ENCODE results near the gene CABLES1.

Gene CABLES1

GRCh38 chr18:23258566-23259469 lies 123.5 kb downstream of the CABLES1 start (continued):
- TF ChIP-seq, protein P1, sequence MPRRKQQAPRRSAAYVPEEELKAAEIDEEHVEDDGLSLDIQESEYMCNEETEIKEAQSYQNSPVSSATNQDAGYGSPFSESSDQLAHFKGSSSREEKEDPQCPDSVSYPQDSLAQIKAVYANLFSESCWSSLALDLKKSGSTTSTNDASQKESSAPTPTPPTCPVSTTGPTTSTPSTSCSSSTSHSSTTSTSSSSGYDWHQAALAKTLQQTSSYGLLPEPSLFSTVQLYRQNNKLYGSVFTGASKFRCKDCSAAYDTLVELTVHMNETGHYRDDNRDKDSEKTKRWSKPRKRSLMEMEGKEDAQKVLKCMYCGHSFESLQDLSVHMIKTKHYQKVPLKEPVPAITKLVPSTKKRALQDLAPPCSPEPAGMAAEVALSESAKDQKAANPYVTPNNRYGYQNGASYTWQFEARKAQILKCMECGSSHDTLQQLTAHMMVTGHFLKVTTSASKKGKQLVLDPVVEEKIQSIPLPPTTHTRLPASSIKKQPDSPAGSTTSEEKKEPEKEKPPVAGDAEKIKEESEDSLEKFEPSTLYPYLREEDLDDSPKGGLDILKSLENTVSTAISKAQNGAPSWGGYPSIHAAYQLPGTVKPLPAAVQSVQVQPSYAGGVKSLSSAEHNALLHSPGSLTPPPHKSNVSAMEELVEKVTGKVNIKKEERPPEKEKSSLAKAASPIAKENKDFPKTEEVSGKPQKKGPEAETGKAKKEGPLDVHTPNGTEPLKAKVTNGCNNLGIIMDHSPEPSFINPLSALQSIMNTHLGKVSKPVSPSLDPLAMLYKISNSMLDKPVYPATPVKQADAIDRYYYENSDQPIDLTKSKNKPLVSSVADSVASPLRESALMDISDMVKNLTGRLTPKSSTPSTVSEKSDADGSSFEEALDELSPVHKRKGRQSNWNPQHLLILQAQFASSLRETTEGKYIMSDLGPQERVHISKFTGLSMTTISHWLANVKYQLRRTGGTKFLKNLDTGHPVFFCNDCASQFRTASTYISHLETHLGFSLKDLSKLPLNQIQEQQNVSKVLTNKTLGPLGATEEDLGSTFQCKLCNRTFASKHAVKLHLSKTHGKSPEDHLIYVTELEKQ (tag by site-specific recombination; IDR thresholded peaks at IDR 0.05; ENCODE audit: borderline replicate concordance): no peak
- TF ChIP-seq ZNF596 (tag by site-specific recombination; IDR thresholded peaks at IDR 0.05) (no peak), ZNF324 (tag by site-specific recombination; IDR thresholded peaks at IDR 0.05) (no peak)
- TF ChIP-seq, protein P2, sequence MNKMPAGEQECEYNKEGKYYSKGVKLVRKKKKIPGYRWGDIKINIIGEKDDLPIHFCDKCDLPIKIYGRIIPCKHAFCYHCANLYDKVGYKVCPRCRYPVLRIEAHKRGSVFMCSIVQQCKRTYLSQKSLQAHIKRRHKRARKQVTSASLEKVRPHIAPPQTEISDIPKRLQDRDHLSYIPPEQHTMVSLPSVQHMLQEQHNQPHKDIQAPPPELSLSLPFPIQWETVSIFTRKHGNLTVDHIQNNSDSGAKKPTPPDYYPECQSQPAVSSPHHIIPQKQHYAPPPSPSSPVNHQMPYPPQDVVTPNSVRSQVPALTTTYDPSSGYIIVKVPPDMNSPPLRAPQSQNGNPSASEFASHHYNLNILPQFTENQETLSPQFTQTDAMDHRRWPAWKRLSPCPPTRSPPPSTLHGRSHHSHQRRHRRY (tag by site-specific recombination; IDR thresholded peaks at IDR 0.05): no peak

DNA sequence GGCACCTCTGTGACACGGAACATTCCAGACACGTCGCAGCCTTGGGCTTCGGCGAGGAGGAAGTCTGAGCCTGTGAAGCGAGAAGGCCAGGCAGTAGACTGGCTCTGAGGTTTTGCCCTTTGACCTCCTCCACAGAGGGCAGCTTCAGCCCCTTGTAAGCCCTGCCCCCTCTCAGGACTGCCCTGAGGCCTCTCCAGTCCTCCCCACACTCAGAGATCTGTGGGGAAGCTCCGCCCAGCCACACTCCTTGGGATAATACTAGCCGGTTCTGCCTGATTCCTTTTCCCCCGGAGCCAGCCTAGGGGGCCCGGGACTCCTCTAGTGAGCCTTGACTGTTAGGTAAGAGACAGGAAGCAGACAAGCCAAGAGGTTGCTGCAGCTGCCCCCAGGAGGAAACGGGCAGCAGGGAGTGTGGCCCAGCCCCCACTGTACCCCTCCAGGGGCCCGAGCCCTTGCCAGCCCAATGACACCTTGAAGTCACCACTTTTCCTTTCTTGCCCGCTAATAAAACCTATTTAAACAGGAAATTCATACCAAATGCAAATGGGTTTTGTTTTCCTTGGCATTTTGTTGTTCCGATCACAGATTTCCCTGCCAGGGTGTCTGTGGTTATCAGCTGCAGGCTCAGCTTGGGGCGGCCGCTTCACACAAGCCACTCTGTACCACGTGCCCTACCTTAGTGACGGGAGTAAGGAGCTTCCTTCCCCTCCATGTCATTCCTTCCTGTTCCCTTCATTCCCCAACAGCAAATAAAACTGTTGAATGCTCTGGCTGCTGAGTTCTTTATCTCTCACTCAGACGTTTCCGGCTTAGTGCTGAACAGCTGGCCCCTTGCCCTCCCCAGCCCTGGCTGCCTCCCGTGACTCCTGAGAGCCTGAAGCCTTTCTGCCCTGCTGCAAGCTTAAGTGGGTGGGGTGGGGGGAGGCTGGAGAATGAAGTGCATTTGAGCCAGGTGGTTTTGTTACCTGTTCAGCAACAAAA lies 124.7 kb downstream of the CABLES1 start:
- POLR2A ChIA-PET: interaction anchor here (0.7 kb wide), 1 partner anchor 411 kb away, joined by 3 read pairs; no protein-coding TSS in a partner anchor
- CTCF ChIA-PET: interaction anchor here (0.7 to 1.1 kb wide), 3 partner anchors 19 to 152 kb away, joined by 3 to 5 read pairs (median 3); no protein-coding TSS in a partner anchor
- Histone ChIP-seq H3K36me3 (ENCODE audit: control insufficient read depth in 2 of 2, insufficient read depth in 1 of 2, low read length in 2 of 2) (peaks cover 0 to 28% of the 10 kb centered on the region in 2 experiments; a peak in 2 of 3 replicates), H3K4me3 (ENCODE audit: low read depth, low read length) (no peak overlapping the region), H3K4me1 (ENCODE audit: control insufficient read depth, insufficient read depth, low read length) (peaks cover 8% of the 10 kb centered on the region), H3K27ac (ENCODE audit: extremely low read depth, low read depth, low read length) (no peak overlapping the region), H3K9me3 (ENCODE audit: control insufficient read depth, insufficient read depth, low read depth, low read length) (no peaks in the 10 kb centered on the region)
- TF ChIP-seq ZNF169 (tag by site-specific recombination; IDR thresholded peaks at IDR 0.05) (no peak), ZNF610 (tag by site-specific recombination; IDR thresholded peaks at IDR 0.05; ENCODE audit: borderline replicate concordance) (no peak), ZNF626 (tag by site-specific recombination; IDR thresholded peaks at IDR 0.05) (no peak), GLIS2 (tag by site-specific recombination; IDR thresholded peaks at IDR 0.05) (peak; percentile 30; the same call in 1 of the 2 replicates), KLF17 (tag by site-specific recombination; IDR thresholded peaks at IDR 0.05) (no peak), ZNF514 (tag by site-specific recombination; IDR thresholded peaks at IDR 0.05) (no peak), MEIS1 (CRISPR knock-in tag; IDR thresholded peaks at IDR 0.05; ENCODE audit: borderline replicate concordance) (no peak), ZFHX2 (tag by site-specific recombination; conservative IDR thresholded peaks at IDR 0.05) (no peak), SCRT1 (tag by site-specific recombination; IDR thresholded peaks at IDR 0.05; ENCODE audit: borderline replicate concordance) (peak; percentile 85), ZNF19 (tag by site-specific recombination; IDR thresholded peaks at IDR 0.05; ENCODE audit: low read depth) (no peak), ZNF202 (tag by site-specific recombination; IDR thresholded peaks at IDR 0.05; ENCODE audit: borderline replicate concordance) (no peak), ZNF302 (tag by site-specific recombination; IDR thresholded peaks at IDR 0.05; ENCODE audit: low read depth) (no peak), BCL11A (tag by site-specific recombination; IDR thresholded peaks at IDR 0.05; ENCODE audit: low read depth) (no peak), WT1 (tag by site-specific recombination; IDR thresholded peaks at IDR 0.05) (peak; percentile 26; the same call in 1 of the 2 replicates), ZIC2 (tag by site-specific recombination; IDR thresholded peaks at IDR 0.05) (peak; percentile 80), ZNF398 (tag by site-specific recombination; IDR thresholded peaks at IDR 0.05) (no peak)
- TF ChIP-seq, protein P3, sequence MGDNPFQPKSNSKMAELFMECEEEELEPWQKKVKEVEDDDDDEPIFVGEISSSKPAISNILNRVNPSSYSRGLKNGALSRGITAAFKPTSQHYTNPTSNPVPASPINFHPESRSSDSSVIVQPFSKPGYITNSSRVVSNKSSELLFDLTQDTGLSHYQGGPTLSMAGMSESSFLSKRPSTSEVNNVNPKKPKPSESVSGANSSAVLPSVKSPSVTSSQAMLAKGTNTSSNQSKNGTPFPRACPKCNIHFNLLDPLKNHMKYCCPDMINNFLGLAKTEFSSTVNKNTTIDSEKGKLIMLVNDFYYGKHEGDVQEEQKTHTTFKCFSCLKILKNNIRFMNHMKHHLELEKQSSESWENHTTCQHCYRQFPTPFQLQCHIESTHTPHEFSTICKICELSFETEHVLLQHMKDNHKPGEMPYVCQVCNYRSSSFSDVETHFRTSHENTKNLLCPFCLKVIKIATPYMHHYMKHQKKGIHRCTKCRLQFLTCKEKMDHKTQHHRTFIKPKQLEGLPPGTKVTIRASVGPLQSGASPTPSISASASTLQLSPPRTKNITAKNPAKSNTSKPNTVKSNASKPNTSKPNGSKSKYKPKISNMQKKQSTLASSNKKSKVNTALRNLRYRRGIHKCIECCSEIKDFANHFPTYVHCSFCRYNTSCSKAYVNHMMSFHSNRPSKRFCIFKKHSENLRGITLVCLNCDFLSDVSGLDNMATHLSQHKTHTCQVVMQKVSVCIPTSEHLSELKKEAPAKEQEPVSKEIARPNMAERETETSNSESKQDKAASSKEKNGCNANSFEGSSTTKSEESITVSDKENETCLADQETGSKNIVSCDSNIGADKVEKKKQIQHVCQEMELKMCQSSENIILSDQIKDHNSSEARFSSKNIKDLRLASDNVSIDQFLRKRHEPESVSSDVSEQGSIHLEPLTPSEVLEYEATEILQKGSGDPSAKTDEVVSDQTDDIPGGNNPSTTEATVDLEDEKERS (tag by site-specific recombination; IDR thresholded peaks at IDR 0.05): no peak
